ENCODE results near the gene AFF2. TPM values are rescaled to one million over a fixed set of nuclear protein-coding genes. Genes with fewer than 3 reads are reported as not detected.

The AFF2 gene
- total RNA-seq, 4 donors from 2014 or later: 0.27 to 0.32 TPM; not detected in 2

DNA sequence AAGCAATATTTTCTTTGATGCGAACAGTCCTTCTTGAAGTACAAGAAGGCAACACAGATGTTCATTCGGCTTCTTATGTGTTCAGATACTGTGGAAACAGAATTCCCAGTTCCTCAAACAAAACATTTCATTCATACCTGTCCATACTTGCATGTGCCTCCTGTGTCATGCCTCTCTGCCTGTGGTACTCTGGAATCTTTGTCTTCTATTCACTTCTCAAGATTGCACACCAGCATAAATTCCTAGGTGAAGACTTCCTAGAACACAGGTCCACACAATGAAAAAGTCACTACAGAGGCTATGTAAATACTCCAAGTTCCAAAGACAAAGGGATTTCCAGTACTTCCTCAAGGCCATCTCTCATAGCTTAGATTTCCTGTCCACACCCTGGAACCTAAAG, 367.2 kb downstream of the AFF2 start:
- WGBS, 2 donors (ENCODE audit: low coverage in 1 of 2): 80% methylated on average over 2 of the region's 2 CpGs; no CpG with 5 or more reads in 1 of the 2 donors
- no peaks in the 10 kb centered on the region for H3K36me3 ChIP-seq
- H3K27me3 ChIP-seq: no peaks in the 10 kb centered on the region
- intact Hi-C loops (cut with DNase I; ENCODE audit: low total_unique reads): no loop called here
- in situ Hi-C loops (cut with MboI; ENCODE audit: low pct_ligation_motif_present in 1 of 4, low pct_unique_long_range_greater_than_20kb in 1 of 4, low sequenced_read_pairs in 3 of 4): no loop called here
- DNase-seq: no peak
- no peaks in the 10 kb centered on the region for H3K9me3 ChIP-seq
- H3K4me3 ChIP-seq: no peak overlapping the region
- no peaks in the 10 kb centered on the region for H3K4me1 ChIP-seq
- H3K27ac ChIP-seq: no peak overlapping the region
- TF ChIP-seq EP300 (IDR thresholded peaks at IDR 0.05; ENCODE audit: low read depth) (no peak), POLR2AphosphoS5 (IDR thresholded peaks at IDR 0.05) (no peak), POLR2A (IDR thresholded peaks at IDR 0.05) (no peak)
- TF ChIP-seq, protein P1, sequence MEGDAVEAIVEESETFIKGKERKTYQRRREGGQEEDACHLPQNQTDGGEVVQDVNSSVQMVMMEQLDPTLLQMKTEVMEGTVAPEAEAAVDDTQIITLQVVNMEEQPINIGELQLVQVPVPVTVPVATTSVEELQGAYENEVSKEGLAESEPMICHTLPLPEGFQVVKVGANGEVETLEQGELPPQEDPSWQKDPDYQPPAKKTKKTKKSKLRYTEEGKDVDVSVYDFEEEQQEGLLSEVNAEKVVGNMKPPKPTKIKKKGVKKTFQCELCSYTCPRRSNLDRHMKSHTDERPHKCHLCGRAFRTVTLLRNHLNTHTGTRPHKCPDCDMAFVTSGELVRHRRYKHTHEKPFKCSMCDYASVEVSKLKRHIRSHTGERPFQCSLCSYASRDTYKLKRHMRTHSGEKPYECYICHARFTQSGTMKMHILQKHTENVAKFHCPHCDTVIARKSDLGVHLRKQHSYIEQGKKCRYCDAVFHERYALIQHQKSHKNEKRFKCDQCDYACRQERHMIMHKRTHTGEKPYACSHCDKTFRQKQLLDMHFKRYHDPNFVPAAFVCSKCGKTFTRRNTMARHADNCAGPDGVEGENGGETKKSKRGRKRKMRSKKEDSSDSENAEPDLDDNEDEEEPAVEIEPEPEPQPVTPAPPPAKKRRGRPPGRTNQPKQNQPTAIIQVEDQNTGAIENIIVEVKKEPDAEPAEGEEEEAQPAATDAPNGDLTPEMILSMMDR (IDR thresholded peaks at IDR 0.05): no peak

DNA sequence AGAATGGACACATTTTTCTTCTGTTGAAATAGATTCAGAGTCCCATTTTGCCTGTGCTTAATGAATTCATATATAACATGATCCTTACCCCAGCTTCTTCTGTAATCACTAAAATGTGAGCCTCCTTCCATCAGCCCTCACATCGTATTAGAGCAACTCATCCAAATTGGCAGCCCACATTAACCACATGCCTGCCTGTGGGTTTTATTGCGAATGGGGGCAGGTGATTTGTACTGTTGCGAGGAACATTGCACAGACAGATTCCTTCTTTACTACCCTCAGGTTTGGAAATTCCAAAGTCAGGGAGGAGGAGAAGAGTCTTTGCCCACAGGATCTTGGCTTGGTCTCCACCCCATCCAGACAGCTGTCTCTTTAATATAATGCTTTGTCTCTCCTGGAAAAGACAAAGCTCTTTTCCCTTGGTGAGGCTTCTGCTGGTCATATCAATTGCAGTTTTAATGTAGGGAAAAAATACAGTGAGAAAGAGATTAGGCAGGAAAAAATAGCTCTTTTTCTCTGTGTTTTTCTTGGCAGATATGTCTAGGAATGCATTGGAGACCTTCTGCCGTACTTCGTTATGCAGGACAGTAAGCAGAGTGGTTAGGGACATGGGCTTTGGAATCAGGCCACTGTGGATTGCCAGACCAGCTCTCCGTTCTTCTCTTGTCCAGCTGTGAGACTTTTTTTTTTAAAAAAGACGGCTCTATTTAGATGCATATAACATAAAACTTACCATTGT, 371.2 kb downstream of the AFF2 start:
- 70 to 76% methylated on average over 2 to 7 of the region's 7 CpGs for WGBS, 2 donors (ENCODE audit: low coverage in 1 of 2)
- DNase-seq: no peak
- Histone ChIP-seq H3K4me3 (no peak overlapping the region), H3K4me1 (no peaks in the 10 kb centered on the region), H3K27ac (no peak overlapping the region), H3K27me3 (no peaks in the 10 kb centered on the region), H3K36me3 (no peaks in the 10 kb centered on the region), H3K9me3 (no peaks in the 10 kb centered on the region)
- in situ Hi-C loops (cut with MboI; ENCODE audit: low pct_ligation_motif_present in 1 of 4, low pct_unique_long_range_greater_than_20kb in 1 of 4, low sequenced_read_pairs in 3 of 4): no loop called here
- intact Hi-C loops (cut with DNase I; ENCODE audit: low total_unique reads): no loop called here
- TF ChIP-seq POLR2A (IDR thresholded peaks at IDR 0.05) (no peak), POLR2AphosphoS5 (IDR thresholded peaks at IDR 0.05) (no peak), EP300 (IDR thresholded peaks at IDR 0.05; ENCODE audit: low read depth) (no peak)
- TF ChIP-seq, protein P1 (IDR thresholded peaks at IDR 0.05): no peak

DNA sequence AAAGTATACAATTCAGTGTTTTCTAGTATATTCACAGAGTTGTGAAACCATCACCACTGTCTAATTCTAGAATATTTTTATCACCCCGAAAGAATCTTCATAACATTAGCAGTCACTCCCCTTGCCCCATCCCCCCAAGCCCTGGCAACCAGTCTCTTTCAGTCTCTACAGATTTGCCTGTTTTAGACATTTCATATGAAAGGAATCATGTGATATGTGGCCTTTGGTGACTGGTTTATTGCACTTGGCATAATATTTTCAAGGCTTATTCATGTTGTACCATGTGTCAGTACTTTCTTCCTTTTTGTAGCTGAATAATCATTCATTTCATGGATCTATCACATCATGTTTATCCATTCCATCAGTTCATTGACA, 371.7 kb downstream of the AFF2 start:
- H3K9me3 ChIP-seq: no peaks in the 10 kb centered on the region
- H3K4me3 ChIP-seq: no peak overlapping the region
- no peaks in the 10 kb centered on the region for H3K4me1 ChIP-seq
- TF ChIP-seq POLR2A (IDR thresholded peaks at IDR 0.05): no peak
- TF ChIP-seq POLR2AphosphoS5 (IDR thresholded peaks at IDR 0.05): no peak
- no peak for TF ChIP-seq EP300 (IDR thresholded peaks at IDR 0.05; ENCODE audit: low read depth)
- TF ChIP-seq, protein P1 (IDR thresholded peaks at IDR 0.05): no peak
- no peaks in the 10 kb centered on the region for H3K36me3 ChIP-seq
- DNase-seq: no peak
- WGBS, 2 donors (ENCODE audit: low coverage in 1 of 2): 17 to 60% methylated on average over 1 of the region's 1 CpG
- no peaks in the 10 kb centered on the region for H3K27me3 ChIP-seq
- no peak overlapping the region for H3K27ac ChIP-seq
- in situ Hi-C loops (cut with MboI; ENCODE audit: low pct_ligation_motif_present in 1 of 4, low pct_unique_long_range_greater_than_20kb in 1 of 4, low sequenced_read_pairs in 3 of 4): no loop called here
- intact Hi-C loops (cut with DNase I; ENCODE audit: low total_unique reads): no loop called here

DNA sequence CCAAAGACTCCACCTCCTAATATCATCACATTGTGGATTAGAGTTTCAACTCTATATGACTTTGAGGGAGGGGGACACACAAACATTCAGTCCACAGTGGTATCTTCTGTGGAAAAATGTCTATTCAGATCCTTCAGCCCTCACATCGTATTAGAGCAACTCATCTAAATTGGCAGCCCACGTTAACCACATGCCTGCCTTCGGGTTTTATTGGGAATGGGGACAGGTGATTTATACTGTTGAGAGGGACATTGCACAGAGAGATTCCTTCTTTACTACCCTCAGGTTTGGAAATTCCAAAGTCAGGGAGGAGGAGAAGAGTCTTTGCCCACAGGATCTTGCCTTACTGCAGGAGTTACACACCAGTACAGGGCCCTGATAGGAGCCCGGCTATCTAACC, 372.5 kb downstream of the AFF2 start:
- Histone ChIP-seq H3K9me3 (no peaks in the 10 kb centered on the region), H3K4me3 (no peak overlapping the region), H3K27ac (no peak overlapping the region), H3K4me1 (no peaks in the 10 kb centered on the region), H3K36me3 (no peaks in the 10 kb centered on the region), H3K27me3 (no peaks in the 10 kb centered on the region)
- intact Hi-C loops (cut with DNase I; ENCODE audit: low total_unique reads) (no loop called here), in situ Hi-C loops (cut with MboI; ENCODE audit: low pct_ligation_motif_present in 1 of 4, low pct_unique_long_range_greater_than_20kb in 1 of 4, low sequenced_read_pairs in 3 of 4) (no loop called here)
- TF ChIP-seq POLR2A (IDR thresholded peaks at IDR 0.05) (no peak), EP300 (IDR thresholded peaks at IDR 0.05; ENCODE audit: low read depth) (no peak), POLR2AphosphoS5 (IDR thresholded peaks at IDR 0.05) (no peak)
- TF ChIP-seq, protein P1 (IDR thresholded peaks at IDR 0.05): no peak
- DNase-seq: no peak
- WGBS, 2 donors (ENCODE audit: low coverage in 1 of 2): 65 to 80% methylated on average over 1 to 4 of the region's 4 CpGs
